ENCODE data around the gene IDH1.
"Not testable (repeated sequence)": the region's sequence is repeated elsewhere in the genome, so short reads cannot be mapped to it uniquely, and the experiment has no call there.

Gene IDH1

GRCh38 chr2:208256192-208256782 lies 1.4 kb upstream of the IDH1 start:
- DNase-seq: no peak

GRCh38 chr2:208255557-208256106 lies 761 bp upstream of the IDH1 start:
- DNase-seq: no peak

- peak; percentile 70 for DNase-seq
Measured at GRCh38 chr2:208254118-208254870, 577 bp downstream of the IDH1 start.

GRCh38 chr2:208253600-208254117 lies 1.2 kb downstream of the IDH1 start:
- no peak for DNase-seq

DNA sequence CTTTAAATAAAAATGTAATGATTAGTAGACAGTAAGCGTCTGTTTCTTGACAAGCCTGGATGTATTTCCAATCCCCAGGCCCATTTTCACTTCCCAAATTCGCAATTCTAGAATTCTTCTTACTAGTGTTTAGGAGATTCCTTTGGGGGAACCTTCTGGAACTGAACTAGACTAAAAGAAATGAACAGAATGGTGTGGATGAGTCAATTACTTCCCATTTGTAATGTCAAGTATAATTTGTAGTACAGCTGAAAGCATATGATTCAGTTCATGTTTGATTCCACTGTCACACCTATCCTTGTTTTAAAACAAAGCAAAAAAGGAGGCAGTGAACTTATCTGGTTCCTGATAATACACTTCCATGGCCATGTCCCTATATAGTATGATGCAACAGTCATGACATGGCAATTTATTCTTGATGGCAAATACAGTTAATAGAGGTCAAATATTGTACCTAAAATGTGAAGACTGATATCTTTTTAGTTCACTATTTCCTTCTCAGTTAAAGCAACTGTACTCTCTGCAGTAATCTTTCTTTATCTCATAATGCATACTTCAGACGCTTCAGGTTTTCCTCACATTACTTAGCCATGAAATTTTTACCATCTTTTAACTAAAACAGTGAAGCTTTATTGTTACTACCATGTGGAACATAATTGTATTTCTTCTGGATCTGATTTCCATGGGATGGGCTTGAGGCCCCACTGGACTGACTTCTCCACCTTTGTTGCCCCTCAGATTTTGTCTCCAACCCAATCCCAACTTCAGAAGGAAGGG lies 2.0 kb downstream of the IDH1 start:
- no peak for DNase-seq

DNA sequence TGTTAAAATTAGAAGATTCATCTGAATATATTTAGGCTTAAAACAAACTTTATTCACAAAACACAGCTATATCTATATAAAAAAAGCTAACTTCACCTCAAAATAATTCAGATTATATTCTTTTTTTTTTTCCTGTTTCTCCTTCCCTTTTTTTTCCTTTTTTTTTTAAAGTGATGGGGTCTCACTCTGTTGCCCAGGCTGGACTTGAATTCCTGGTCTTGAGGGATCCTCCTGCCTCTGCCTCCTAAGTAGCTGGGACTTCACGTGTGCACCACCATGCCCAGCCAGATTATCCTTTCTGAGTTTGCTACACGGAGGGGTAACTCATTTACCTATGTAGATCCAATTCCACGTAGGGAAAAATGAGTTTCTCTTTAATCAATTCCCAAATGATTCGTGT lies 3.8 kb downstream of the IDH1 start:
- no peak for DNase-seq

DNA sequence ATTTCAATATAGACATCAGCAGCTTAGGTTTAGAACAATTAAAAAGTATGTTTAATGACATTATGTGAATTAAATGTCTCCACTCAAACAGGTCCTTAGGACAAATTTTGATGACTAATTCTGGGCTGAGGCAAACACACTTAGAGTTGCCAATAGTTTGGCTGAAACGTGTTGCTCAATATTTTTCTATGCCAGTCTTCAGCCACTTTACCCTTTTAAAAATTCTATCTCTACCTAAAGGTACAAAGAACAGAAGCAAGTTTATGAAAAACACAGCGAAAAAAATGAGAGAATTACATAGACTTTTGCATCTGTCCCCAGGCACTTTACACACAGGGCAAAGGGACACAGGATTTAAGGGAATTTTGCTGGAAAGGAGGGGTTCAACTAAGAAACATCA lies 4.5 kb downstream of the IDH1 start:
- DNase-seq: no peak

- no peak for DNase-seq
Measured at GRCh38 chr2:208249296-208249695, 5.6 kb downstream of the IDH1 start.

DNA sequence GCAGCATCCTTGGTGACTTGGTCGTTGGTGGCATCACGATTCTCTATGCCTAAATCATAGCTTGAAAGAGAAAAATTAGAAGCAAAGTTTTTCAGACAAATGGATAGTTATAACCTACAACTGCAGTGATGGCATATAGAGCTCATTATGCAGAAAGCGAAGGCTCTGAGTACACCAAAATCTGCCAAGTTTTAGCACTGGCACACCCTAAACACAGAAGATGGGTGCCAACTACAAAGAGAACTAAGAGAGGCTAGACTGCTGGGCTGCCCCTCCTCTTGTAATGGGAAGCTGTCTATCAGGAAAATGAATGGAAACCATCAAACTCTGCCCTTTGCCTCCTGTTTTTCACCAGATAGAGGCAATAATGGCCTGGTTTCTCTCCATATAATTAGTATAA lies 6.3 kb downstream of the IDH1 start:
- DNase-seq: no peak

GRCh38 chr2:208245746-208246145 lies 9.1 kb downstream of the IDH1 start:
- no peak for DNase-seq

DNA sequence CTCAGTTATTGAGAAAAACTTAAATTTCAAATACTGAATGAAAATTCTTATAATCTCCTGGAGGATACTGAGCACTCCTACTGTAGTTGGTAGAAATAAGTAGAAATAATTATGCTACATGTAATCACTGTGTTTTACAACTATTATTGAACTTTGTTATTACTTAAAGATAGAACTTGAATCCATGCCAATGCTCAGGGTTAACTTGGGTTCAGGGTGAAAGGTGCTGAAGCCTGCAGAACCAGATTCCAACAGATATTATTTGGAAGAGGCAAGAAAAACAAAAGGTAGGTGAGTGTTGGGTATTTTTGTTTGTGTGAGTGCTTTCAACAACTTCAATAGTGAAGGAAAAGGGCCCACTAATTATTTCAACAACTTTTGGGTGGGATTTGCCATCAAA lies 10.4 kb downstream of the IDH1 start:
- DNase-seq: no peak

- DNase-seq: no peak
Measured at GRCh38 chr2:208240619-208241209, 14.2 kb downstream of the IDH1 start.

GRCh38 chr2:208239770-208240493 lies 14.9 kb downstream of the IDH1 start:
- no peak for DNase-seq

GRCh38 chr2:208235860-208236259 lies 19.0 kb downstream of the IDH1 start:
- DNase-seq: no peak

DNA sequence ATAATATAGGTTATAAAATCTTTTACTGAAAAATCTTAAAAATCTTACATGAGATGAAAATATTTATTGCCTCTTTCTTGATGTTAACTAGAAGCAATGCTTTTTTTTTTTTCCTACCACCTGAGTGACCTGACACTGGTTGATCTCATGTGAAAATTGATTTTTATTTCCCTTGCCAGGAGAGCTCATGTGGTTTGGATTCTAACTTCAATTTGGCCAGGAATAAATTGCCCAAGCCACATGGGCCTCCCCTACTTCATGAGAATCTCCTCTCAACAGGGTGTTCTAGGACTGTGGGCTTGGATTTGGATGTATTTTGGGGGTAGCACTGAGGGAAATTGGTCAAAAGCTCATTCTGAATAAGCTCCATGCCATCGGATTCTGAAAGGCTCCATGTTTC lies 20.1 kb downstream of the IDH1 start:
- DNase-seq: no peak

DNA sequence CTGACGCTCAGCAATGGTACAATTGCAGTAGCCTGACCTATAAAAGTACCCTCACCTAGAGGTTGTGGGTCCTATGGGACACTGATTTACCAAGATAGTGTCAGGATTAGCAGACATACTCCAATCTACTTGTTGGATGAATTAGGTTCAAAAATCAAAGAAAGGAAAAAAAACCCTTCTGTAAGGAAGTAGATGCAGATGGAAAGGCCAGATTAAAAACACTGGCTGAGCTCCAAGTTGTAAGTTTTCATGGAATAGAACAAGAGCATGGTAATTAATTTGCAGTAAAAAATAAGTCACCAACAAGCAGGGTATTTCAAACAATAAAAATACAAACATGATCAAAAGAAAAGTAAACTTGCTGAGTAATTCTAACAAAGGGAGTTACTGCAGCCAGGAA lies 26.4 kb downstream of the IDH1 start:
- no peak for DNase-seq

DNA sequence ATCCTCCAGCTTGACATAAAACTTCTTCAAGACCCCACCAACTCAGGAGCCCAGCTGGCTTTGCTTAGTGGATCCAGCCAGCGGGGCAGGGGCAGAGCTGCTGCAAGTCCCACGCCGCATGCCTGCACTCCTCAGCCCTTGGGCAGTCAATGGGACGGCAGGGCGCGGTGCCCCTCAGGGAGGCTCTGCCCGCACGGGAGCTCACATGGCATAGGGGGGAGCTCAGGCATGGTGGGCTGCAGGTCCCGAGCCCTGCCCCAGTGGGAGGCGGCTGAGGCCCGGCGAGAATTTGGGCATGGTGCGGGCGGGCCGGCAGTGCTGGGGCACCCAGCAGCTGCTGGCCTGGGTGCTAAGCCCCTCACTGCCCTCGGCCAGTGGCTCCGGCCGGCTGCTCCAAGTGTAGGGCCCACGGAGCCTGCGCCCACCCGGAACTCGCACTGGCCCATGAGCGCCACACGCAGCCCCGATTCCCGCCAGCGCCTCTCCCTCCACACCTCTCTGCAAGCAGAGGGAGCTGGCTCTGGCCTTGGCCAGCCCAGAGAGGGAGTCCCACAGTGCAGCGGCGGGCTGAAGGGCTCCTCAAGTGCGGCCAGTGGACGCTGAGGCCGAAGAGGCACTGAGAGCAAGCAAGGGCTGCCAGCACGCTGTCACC lies 27.2 kb downstream of the IDH1 start:
- no peak for DNase-seq

DNA sequence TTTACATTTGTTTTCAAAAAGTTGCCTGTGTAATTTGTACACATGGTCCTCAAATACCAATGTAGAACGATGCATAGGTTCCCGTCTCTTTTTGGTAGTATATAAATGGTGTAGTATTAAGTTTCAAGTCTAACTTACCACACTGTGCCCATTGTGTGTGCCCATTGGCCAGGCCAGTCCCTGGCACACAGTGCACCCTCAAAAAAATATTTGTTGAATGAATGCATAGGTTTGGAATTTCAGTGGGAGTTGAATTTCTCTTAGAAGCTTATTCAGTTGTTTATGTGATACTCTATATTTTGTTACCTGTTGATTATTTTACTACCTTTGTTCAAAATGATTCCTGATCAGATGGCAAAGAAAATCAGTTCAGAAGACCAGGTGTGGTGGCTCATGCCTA lies 30.1 kb downstream of the IDH1 start:
- DNase-seq: no peak

- no peak for DNase-seq
Measured at GRCh38 chr2:208222351-208222750, 32.5 kb downstream of the IDH1 start.

DNA sequence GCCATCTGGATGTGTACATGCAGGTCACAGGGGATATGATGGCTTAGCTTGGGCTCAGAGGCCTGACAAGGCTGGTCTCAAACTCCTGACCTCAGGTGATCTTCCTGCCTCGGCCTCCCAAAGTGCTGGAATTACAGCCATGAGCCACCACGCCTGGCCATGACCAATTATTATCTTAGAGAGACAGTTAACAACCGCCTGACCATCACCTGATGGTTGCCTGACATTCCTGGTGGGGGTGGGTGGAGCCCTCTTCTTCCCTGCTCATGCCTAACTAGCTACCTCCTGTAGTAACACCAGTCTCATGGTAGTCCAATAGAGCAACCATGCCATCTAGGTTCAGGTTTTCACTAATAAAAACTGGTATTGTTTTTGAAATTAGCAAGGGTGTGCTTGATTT lies 33.0 kb downstream of the IDH1 start:
- DNase-seq: not testable (repeated sequence)

DNA sequence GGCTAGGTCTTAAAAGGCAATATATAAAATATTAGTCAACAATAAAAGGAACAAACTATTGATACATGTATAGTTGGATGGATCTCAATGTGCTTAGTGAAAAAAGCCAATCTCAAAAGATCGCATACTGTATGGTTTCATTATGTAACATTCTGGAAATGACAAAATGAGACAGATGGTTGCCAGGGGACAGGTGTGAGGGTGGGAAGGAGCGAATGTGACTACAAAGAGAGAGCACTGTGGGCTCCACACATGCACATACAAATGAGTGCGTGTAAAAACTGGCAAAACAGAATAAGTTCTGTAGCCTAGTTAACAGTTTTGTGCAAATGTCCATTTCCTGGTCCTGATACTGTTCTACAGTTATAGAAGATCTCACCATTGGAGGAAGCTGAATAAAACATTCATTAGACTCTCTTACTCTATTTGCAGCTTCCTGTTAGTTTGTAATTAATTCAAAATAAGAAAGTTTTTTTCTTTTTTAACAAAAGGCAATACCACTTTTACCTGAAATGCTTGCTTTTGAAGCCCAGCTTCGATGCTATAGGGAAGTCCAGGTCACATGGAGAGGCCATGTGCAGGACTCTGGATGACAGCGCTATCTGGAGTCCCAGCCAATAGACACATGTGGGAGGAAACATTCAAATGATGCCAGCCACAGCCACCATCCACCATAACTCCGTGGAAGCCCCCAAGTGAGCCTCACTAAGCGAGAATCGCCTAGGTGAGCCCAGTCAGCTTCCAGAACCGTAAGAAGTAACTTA lies 44.0 kb downstream of the IDH1 start:
- DNase-seq: no peak
